GM03348 (cell line): ENCODE data around the gene IMMP2L.

Experiments used
- DNase-seq: peaks from one replicate; pipeline ENCODE4 v3.0.0; 2012; ENCODE audit warnings: low spot score

Gene IMMP2L

DNA sequence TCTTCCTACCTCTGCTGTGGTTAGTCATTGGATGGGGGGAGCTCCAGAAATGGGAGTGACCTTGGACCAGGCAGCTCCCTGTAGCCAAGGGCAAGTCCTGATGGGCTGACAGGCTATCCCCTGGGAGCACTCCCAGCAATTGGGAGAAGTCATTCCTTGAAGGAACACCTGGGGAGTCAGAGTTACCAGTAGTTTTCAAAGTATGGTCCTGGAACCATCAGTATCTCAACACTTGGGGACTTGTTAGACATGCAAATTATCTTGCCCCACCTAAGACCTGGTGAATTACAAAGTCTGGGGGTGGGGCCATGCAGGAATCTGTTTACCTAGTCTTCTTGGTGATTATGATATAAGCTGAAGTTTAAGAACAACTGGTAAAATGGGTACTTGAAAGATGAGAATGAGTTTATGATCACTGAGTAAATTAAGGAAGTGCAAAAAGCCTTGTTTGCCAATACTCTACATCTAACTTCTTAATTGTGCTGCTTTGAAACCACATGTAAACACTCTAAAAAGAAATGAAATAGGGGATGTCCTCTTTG, 758.6 kb downstream of the IMMP2L start:
- DNase-seq = no peak

DNA sequence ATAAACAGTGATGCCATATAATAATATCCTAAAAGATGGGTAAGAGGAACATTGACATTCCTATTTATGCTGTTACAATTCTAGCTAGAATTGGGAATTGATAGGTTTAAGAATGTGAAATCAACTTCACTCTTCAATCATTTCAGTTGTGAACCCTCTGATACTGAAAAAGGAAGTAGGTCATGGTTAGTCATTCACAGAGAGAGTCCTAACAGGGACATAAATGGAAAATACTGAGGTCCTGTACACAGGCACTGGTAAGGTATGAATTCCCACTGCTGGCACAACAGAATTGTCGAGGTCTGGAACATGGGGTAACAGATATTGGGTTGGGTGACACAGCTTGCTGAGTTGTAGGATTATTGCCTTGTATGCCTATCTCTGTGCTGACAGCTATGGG, 760.8 kb downstream of the IMMP2L start:
- DNase-seq = no peak

DNA sequence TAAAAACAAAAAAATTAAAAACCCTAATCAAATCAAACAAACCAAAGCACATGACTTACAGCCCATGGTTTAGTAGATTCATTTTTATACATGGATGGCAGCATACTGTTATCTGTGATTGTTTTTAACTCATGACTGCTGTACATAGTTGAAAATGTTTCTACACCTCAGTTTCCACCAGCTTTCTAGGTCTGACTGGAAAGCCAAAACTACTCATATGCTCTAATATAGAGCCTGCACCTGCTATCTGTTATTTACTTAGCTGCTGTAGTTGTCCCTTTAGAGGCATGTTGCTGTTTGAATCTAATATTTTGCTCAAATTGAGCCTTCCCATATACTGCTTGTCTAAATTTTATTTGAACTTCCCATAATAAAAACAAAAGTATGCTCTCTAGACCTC, 761.3 kb downstream of the IMMP2L start:
- no peak for DNase-seq

DNA sequence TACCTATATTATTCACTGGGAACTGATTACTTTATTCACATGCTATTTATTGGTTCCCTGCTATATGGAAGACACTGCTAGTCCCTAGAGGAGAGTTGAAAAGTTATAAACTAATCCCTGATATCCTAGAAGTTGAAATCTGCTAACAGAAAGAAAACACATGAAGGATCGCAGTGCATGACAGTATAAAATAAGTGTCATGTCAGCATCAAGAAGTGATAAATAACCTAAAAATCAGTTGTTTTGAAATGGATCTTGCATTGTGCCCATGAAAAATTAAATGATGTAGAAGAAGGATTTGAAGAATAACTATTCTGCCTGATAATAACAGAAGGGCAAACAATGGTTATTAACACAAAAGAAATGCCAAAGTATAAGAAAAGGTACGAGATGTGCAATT, 764.6 kb downstream of the IMMP2L start:
- DNase-seq = no peak

DNA sequence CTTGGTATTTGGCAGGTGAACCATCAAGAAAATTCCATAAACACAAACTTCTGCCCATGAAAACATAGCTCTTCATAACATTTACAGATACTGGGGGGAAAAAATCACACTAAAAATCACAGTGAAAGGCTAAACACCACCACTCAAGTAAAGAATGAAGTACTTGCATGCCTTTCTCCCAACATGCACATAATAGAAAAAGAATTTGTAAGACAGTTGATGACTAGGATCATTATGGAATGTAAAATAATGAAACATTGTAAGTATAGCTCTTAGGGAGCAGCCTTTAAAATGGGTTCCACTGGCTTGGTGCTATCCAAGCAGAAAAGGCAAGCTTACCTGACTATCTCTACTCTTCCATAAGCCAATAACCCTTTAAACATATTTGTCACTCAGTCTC, 771.3 kb downstream of the IMMP2L start:
- peak; percentile 11 for DNase-seq

DNA sequence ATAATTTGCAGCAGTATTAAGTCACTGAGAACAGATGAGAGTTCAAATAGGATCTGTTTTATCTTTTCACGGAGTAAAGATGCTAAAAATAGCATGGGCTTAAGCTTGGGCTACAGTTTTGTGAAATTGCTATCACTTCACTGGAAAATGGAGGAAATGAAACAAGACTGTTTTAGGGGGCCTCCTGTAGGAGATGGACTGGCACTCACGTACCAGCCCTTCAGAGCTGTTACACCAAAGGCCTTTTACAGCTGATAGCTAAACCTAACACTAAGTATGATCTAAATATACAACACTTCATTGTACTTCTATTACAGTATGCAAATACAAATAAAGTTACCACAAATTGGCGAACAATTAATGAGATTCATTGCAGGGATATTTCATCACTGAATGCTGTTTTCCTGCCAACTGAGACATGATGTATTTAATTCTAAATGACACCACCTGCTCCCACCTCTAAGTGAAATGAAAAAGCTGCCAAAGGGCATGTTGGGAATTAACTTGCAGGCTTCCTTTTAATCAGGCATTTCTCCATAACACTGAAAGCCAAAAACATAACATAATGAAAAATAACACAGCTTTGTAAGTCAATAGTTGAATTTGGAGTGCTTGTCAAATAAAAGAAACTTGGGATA, 775.8 kb downstream of the IMMP2L start:
- DNase-seq = no peak

DNA sequence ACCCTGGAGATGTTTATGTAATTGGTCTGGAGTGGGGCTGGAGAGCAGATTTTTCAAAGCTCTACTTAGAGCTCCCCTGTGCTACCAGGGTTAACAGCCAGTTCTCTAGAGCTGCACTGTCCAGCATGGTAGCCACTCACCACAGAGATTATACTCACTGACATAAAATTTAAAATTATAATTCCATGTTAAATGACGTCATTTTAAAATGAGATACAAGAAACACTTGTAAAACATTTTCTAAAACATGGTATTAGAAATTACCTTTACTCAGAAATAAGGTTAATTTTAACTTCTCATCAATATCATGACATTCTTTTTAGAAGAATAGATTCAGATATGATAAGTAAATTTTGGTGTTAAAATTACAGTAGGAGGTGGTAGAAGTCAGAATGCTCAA, 777.5 kb downstream of the IMMP2L start:
- no peak for DNase-seq

DNA sequence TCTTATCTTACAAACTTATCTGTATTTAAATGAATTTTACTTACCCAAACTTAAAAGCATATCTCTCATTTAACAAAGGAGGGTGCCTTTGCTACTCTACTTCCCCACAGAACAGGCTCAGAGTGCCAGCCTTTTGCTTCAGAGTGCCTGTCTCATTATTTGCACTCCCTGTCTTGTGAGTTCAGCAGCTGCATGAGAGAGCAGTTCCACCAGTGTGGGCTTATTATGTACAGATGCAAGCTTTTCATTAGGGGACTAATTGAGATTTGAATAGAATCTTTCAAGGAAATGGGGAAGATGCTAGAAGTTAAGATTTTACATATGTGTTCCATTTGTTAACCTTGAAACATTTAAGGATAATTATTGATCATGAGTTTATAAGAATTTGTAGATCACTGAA, 781.6 kb downstream of the IMMP2L start:
- no peak for DNase-seq

DNA sequence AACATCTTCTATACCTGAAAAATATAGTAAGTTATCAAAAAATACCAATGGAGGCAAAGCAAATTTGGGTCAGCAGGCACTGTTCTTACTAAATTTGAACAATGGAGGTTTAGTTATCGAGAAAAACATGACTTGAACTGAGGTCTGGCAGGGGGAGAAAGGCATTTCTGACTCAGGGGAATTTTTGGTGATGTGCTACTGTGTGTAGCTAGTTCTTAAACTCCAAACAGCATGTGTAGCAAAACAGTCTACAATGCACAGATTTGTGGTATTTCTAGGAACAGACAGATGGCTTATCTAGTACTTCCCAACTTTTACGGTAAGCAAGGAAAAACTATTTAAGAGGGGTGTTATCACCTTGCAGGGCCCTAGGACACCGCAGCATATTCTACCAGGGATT, 783.0 kb downstream of the IMMP2L start:
- no peak for DNase-seq

DNA sequence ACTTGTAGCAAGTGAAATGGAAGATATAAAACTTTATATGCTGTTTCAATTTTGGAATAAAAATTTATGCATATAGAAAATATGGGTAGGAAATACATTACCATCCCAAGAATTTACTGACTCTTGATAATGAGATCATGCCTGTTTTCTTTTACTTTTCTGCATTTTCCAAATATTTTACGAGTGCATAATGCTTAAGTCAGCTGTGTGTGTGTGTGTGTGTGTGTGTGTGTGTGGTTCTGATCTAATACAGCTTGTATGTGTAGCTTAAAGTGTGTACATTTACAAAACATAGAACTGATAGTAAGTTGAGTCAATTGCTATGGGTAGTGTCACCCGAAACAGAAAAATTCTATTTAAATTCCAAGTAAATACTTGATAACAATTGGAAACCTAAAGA, 787.2 kb downstream of the IMMP2L start:
- no peak for DNase-seq

DNA sequence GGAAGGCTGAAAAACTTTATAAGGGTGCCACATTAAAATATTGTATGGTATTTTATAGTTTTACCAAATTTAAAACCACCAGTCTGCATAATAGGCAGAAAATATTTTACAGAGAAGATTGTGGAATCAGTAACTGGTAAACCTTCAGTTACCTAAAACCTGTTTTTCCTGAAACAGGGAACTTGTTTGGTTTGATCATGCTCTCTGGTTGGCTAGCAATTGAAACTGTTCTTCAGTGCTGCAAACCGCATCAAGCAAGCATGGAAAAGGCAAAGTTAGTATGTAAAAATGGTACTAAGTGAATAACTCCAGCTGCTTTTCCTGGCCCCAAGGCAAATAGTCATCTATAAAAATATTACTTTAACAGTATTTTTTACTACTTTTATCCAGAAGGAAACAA, 788.2 kb downstream of the IMMP2L start:
- DNase-seq = no peak

DNA sequence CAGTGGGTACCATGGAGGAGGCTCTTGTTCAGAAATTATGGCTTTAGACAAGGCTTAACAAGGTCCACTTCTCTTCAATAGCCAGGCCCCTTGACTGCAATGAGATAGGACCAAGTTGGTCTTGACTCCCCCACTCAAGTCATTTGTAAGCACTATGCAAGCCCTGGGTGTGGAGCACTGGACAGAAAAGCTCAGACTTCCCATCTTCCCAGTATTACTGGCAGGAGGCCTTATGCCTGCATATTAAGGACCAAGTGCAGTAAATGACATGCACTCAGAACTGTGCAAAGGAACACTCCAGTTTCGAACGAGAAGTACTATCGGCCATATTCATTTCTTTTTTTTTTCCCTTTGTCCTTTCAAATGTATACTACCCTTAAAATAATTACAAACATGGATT, 789.7 kb downstream of the IMMP2L start:
- no peak for DNase-seq

DNA sequence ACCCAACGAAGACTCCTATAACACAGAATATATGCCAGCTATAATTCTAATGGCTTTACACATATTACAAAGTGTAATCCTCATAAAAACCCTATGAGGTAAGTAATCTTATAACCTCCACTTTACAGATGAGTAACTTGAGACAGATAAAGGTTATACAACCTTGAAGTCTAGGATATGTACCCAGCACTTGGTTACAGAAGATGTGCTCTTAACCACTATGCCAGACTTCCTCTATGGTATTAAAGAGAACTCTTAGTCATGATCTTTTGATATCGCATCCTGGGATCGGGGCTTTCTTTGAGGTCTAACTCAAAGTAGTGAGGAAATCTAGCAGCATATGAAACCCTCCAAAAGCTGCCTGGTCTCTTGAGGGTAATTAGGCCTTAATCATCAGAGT, 790.6 kb downstream of the IMMP2L start:
- no peak for DNase-seq

DNA sequence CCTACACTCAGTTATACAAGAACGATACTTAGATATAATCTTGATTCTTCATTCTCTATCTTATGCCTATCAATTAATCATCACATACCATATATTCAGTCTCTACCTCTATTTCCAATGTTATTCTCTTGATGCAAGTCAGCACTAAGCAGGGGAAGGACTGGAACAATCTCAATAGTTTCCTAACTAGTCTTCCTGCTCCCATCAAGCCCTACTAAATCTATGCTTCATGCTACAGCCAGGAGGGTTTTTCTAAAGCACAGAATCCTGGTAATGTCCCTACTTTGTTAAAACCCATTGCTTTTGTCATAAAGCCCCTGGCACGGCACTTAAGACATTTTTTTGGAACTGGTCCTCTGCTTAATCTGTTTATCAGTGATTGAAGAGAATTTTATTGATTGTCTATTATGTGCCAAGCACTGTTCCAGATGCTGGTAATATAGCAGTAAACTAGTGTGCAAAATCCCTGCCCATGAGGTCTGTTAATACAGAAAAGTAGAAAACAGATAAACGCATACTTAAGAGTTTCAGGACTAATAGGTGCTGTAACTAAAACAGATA, 794.7 kb downstream of the IMMP2L start:
- DNase-seq = no peak

DNA sequence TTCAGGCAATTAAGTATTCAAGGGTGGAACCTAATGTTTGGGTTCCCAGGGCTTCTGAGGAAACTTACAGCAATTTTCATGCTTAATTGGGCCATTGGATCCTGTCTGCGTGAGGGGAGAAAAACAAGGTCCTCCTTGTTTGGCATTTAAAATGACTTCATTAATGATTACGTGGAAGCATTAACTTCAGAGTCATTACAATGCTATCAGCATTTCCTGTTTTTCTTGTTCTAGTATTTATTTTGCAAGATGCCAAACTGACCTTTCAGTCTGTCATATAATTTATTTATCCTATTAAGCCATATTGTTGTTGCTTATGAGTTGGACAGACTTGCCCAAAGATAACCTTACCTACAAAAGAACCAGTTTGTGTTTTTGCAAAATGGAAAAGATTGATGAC, 795.4 kb downstream of the IMMP2L start:
- DNase-seq = no peak

DNA sequence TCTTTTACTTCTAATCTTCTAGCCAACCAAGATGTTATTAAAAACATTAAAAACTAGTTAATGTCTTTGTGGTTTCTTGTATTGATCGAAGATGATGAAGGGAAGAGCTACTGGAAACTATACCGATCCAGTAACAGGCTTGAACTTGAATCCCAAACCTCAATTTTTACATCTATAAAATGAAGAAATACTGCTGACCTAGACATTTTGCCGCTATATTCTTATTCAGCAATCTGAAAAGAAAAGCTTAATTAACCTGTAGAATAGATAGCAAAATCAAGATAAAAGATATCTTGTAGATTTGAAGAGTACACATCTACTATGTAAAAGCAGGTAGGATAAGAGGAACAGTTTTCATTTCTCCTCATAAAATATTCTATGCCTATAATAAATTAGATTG, 797.4 kb downstream of the IMMP2L start:
- DNase-seq = no peak

DNA sequence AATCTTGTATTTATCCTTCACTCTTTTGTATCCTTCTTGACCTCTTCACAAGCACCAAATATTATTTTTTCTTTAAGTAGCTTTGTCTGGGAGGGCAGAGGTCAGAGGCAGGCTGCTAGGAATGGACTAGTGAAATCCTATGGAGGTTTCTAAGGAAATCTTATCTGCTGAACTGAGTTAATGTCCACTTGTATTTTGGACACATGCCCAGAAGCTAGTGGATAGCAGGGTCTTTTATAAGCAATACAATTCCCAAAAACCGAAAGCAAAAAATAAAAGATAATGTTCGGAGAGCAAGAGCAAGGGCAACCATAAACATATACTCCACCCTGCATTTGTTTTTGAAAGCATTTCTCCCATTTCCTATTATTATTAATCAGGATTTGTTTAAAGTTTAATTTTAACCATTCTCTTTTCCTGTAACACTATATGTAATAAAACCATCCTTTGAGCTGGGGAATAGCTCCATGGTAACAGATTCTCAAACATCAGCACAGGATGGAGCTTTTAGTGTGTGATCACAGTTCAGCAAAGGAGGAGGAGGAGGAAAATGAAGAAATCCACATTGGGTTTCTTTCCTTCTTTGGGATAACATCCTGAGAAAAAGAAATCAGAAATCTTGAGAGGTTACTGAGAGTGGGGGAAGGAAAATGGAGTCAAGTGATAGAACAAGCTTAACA, 799.6 kb downstream of the IMMP2L start:
- DNase-seq = no peak

DNA sequence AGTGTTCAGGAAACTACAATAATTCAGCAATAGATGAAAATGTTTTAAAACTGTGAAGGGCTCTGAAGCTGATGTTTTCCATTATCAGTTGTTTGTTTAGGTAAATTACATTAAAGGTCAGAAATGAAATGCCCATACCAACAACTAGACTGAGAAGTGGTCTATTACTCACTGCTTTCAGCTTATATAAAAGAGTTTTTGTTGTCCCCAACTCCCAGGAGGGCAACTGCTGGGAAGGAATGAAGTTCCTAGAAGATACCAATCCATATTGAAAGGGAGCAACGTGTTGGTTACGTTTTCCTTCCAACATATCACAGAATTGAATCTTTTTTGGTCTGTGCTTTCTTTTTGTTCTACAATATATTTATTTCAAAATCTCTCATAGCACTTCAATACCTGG, 802.0 kb downstream of the IMMP2L start:
- no peak for DNase-seq

DNA sequence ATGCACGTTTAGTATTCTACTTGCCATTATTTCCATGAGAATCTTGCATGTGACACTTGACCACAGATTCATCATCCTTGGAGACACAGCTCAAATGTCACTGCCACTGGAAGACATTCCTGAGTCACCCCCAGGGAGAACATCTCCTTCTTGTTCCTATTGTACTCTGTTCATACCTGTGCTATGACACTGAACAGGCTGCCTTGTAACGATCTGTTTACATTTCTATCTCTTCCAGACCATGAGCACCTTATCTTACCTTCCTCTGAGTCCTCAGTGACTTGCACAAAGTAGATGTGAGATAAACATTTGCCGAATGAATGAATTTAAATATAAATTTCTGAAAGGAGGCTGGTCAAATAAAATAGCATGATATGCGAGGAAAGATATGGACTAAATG, 803.2 kb downstream of the IMMP2L start:
- DNase-seq = no peak

DNA sequence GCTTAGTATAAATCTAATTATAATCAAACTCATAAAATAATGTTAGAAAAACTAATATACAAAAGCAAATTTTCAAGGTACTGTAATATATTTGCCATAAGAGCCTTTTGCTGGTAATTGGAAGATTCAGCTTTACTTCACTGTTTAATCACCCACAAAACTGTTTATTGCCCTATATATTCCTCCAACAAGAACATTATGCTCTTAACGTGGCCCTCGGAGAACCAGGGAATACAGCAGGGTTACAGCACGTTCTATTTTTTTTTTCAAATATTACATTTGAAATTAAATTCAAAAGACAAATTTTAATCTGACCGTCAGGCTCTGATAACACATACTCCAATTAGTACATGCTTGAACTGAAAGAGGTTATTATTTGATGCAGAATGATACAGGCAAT, 807.6 kb downstream of the IMMP2L start:
- DNase-seq = no peak

DNA sequence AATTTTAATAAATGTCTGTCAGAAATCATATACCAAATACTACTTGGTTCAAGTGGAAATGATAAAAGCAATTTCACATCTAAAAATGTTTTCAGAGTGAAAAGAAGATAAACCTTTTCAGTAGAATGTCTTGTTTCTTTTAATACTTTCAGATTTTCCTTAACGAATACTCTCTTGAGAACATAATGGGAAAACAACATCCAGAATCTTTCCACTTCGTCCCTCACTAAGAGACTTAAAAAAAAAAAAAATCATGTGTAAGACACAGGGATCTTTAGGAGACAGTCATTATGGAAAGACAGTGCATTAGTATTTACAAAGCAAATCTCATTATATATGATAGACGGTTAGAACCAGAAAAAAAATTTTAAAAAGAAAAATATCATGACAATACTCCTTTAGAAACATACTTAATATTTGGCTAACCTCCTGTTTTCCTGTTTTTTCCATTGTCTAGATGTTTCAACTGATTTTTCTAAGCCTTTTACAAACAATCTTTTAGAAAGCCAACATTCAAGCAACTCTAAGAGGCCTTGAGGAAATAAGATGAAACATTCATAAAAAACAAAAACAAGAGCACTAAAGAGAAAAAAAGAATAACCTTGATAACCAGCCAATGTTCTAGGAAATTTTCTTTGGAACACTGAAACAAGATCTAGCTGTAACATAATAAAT, 811.2 kb downstream of the IMMP2L start:
- no peak for DNase-seq

DNA sequence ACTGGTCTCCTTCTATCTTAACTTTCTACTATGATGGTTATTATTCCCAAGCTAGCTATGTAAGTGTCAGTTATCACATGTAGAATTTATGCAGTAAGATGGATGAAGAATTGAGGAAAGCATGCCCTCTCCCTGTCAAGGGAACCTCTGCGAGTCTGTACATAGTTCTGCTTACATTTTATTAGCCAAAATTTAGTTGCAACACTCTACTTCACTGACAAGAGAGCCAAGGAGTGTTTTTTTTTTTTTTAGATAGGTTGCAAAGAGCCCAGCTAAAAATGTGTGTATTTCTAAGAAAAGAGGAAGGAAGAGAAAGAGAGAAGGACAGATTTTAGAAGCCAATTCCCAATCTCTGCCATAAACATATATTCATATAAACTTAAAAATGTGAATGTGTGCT, 829.1 kb downstream of the IMMP2L start:
- no peak for DNase-seq

DNA sequence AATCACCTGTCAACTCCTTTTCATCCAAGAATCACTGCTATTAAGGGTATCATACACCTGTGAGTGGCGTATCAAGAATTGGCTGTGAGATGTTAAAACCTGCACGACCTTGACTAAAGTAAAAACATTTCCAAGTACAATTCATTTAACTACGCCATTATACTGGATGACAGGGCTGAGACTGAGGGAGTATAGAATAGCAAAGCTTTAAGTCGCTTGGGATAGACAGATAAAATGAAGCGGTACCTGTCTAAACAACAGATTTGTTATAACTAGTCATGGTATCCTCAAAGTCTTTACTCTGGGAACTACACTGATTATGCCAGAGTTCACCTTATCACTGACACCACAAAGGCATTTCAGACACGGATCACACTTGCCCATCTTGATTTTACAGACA, 837.5 kb downstream of the IMMP2L start:
- DNase-seq = no peak
